H1 (cell line): ENCODE measurements around the gene FSD1.

Experiments used
- ASH2L ChIP-seq: fragments of 200-600, 300-600 bp; sonication (generic); IDR thresholded peaks from one replicate; pipeline ENCODE4 v1.7.1; 2017; ENCODE audit warnings: low read length
- CEBPB ChIP-seq: IDR thresholded peaks from 2 replicates; pipeline ENCODE4 v1.6.1; 2012; ENCODE audit warnings: low read depth, low read length
- CHD2 ChIP-seq: IDR thresholded peaks from 2 replicates; pipeline ENCODE4 v1.6.1; 2012; ENCODE audit warnings: low read length, improper control_type of control experiment
- CREB1 ChIP-seq: IDR thresholded peaks from 2 replicates; pipeline ENCODE4 v1.6.1; 2012; ENCODE audit warnings: inconsistent platforms
- CTCF ChIP-seq, 3 experiments: IDR thresholded peaks; 1 replicate in 2 of 3; 2 replicates in 1 of 3; pipeline versions ENCODE4 v1.5.1 to v1.6.1; 2011; ENCODE audit warnings: low read length in 3 of 3, mild to moderate bottlenecking in 3 of 3, inconsistent platforms in 2 of 3, low read depth in 1 of 3, moderate library complexity in 1 of 3; ENCODE audit not compliant: insufficient read depth in 1 of 3; ENCODE audit errors: control extremely low read depth in 1 of 3
- FOSL1 ChIP-seq: IDR thresholded peaks from 2 replicates; pipeline ENCODE4 v1.6.1; 2011; ENCODE audit warnings: mild to moderate bottlenecking, low read depth, low read length, moderate library complexity; ENCODE audit not compliant: insufficient read depth
- JUN ChIP-seq: IDR thresholded peaks from 2 replicates; pipeline ENCODE4 v1.6.1; 2011; ENCODE audit warnings: low read depth, mild to moderate bottlenecking, improper control_type of control experiment, low read length
- POLR2A ChIP-seq, 2 experiments: IDR thresholded peaks; 1 replicate in 1 of 2; 2 replicates in 1 of 2; pipeline ENCODE4 v1.6.1; 2011; ENCODE audit warnings: low read depth in 2 of 2, low read length in 2 of 2, mild to moderate bottlenecking in 2 of 2; ENCODE audit errors: control extremely low read depth in 1 of 2
- SIX5 ChIP-seq: IDR thresholded peaks from 2 replicates; pipeline ENCODE4 v1.6.1; 2011; ENCODE audit warnings: mild to moderate bottlenecking, low read depth, low read length
- TAF1 ChIP-seq: IDR thresholded peaks from 2 replicates; pipeline ENCODE4 v1.6.1; 2011; ENCODE audit warnings: mild to moderate bottlenecking, low read depth, low read length
- TEAD4 ChIP-seq: IDR thresholded peaks from 2 replicates; pipeline ENCODE4 v1.6.1; 2012; ENCODE audit warnings: low read depth, low read length, inconsistent platforms, mixed read lengths
- YY1 ChIP-seq: IDR thresholded peaks from 2 replicates; pipeline ENCODE4 v1.6.1; 2011; ENCODE audit warnings: low read depth, mild to moderate bottlenecking, low read length
- ZNF274 ChIP-seq: IDR thresholded peaks from 2 replicates; pipeline ENCODE4 v1.7.0; 2012; ENCODE audit warnings: low read length, borderline replicate concordance; ENCODE audit errors: extremely low read depth

- TF ChIP-seq SIX5 (no peak), CEBPB (no peak), JUN (no peak), CTCF (IDR thresholded peaks at IDR 0.05; ENCODE audit: control extremely low read depth in 1 of 3, insufficient read depth in 1 of 3, low read depth in 1 of 3, low read length in 3 of 3) (no peak), ZNF274 (no peak), TAF1 (no peak), CREB1 (no peak), CHD2 (no peak), ASH2L (no peak), POLR2A (IDR thresholded peaks at IDR 0.05; ENCODE audit: control extremely low read depth in 1 of 2, low read depth in 2 of 2, low read length in 2 of 2) (no peak), FOSL1 (no peak), TEAD4 (no peak), YY1 (no peak)
Measured at GRCh38 chr19:4367781-4368127, 63.4 kb downstream of the FSD1 start.
